Cardiac fibroblast (primary cell): ENCODE data around the gene GOLGA8H.
"Not testable (repeated sequence)": the region's sequence is repeated elsewhere in the genome, so short reads cannot be mapped to it uniquely, and the experiment has no call there.

ENCODE experiments used
- DNase-seq, 2 donors: peaks; one replicate each; pipeline versions ENCODE4 v3.0.0 to v3.0.0-alpha.2; 2010; ENCODE audit warnings: low read depth in 2 of 2
- H3K4me3 ChIP-seq, 2 donors: replicated peaks in 1 of 2; 1 replicate in 1 of 2; 2 replicates in 1 of 2; pipeline ENCODE4 v1.5.1; 2011; ENCODE audit warnings: low read depth in 2 of 2, low read length in 2 of 2, mild to moderate bottlenecking in 2 of 2, moderate library complexity in 1 of 2
- TF ChIP-seq, protein P1 (sequence below): IDR thresholded peaks from one replicate; pipeline ENCODE4 v1.5.1; 2011; ENCODE audit warnings: low read depth, mild to moderate bottlenecking, low read length, inconsistent platforms

Gene GOLGA8H

DNA sequence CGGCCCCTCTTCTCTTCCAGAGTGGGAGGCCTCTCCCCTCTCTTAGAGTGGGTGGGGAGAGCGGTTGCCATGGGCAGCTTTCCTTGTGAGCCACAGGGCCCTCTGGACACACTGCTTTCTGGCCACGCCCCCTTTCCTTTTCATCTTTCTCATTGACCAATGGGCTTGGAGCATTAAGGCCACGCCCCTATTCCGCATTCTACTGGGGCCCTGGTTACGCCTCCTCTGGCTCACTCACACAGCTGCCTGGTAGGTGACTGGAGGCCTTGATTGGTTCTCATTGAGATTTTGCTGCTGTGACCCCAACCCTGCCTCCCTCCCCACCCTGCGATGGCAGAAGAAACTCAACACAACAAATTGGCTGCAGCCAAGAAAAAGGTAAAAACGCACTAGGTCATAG is at the start of gene GOLGA8H:
TSS of gene GOLGA8H (plus strand) at position 233 of the 400 bp plus-strand sequence. CDS start at position 331, 98 bp downstream.
- not testable (repeated sequence) for DNase-seq, H3K4me3 ChIP-seq

DNA sequence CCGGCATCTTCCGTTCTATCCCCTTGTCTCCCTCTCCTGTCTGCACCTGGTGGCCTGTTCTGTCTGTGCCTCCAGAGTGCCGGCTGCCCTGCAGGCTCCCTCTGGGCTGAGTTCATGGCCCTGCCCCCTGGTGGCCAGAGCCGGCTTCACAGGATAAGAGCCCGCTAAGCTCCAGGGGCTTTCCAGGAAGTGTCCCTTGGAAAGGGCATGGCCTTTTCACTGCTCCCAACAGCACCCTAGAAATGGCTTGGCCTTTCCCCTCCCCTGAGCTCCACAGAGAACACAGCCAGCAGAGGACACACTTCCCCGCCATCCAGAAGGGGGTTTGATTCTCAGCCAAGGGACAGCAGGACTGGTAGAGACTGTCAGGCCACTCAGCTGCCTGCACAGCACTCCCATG is 36.9 kb upstream of the GOLGA8H start:
- peak in 1 of 2 donors; percentile 5 for DNase-seq
- not testable (repeated sequence) for H3K4me3 ChIP-seq

DNA sequence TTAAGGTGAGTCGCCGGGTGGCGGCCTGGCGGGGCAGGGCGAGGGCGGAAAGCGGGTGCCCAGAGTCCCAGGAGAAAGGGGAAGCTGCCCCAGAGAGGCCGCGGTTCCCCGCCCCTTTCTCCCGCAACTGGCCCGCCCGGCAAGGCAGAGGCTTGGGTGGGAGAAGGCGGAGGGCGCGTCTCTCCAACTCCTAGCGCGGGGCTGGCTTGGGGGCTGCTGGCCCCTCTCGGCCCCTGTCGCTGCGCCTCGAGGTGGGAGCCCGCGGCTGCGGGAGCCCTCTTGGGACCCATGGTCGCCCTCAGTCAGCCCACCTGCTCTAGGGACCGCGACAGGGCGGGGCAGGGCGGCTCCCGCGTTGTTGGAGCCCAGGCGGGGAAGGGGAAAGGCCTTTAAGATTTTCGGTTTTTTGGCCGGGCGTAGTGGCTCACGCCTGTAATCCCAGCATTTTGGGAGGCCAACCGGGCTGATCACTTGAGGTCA is 30.8 kb upstream of the GOLGA8H start:
- H3K4me3 ChIP-seq: peak overlapping the region; percentile 40 to 47
- not testable (repeated sequence) for DNase-seq

GRCh38 chr15:30579394-30579970 is 24.3 kb upstream of the GOLGA8H start:
- not testable (repeated sequence) for H3K4me3 ChIP-seq, DNase-seq

DNA sequence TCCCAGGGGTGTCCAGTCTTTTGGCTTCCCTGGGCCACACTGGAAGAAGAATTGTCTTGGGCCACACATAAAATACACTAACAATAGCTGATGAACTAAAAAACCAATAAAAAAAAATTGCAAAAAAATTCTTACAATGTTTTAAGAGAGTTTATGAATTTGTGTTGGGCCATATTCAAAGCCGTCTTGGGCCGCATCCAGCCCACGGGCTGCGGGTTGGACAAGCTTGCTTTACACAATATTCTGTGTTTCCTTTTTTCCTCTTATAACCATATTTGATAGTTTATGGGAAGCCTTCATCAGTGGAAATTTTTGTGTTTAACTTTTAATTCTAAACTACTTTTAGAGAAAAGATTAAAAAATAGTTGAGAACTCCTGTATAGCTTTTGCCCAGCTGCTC is 23.1 kb upstream of the GOLGA8H start:
- DNase-seq, H3K4me3 ChIP-seq: not testable (repeated sequence)

- not testable (repeated sequence) for DNase-seq, H3K4me3 ChIP-seq
- TF ChIP-seq, protein P1, sequence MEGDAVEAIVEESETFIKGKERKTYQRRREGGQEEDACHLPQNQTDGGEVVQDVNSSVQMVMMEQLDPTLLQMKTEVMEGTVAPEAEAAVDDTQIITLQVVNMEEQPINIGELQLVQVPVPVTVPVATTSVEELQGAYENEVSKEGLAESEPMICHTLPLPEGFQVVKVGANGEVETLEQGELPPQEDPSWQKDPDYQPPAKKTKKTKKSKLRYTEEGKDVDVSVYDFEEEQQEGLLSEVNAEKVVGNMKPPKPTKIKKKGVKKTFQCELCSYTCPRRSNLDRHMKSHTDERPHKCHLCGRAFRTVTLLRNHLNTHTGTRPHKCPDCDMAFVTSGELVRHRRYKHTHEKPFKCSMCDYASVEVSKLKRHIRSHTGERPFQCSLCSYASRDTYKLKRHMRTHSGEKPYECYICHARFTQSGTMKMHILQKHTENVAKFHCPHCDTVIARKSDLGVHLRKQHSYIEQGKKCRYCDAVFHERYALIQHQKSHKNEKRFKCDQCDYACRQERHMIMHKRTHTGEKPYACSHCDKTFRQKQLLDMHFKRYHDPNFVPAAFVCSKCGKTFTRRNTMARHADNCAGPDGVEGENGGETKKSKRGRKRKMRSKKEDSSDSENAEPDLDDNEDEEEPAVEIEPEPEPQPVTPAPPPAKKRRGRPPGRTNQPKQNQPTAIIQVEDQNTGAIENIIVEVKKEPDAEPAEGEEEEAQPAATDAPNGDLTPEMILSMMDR: peak; percentile 3
These were observed 4.9 kb upstream of the GOLGA8H start for GRCh38 chr15:30598953-30599352.

DNA sequence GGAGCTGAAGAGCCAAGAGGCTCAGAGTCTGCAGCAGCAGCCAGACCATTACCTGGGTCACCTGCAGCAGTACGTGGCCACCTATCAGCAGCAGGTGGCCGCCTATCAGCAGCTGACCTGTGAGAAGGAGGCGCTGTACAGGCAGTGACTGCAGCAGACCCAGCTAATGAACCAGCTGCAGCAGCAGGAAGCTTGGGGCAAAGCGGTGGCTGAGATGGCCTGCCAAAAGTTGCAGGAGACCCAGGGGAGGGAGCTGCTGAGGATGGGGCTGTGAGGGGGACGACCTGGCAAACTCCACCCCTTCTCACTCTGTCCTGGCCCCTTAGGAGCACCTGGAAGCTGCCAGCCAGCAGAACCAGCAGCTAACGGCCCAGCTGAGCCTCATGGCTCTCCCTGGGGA is 8.4 kb downstream of the GOLGA8H start:
- DNase-seq: not testable (repeated sequence)

DNA sequence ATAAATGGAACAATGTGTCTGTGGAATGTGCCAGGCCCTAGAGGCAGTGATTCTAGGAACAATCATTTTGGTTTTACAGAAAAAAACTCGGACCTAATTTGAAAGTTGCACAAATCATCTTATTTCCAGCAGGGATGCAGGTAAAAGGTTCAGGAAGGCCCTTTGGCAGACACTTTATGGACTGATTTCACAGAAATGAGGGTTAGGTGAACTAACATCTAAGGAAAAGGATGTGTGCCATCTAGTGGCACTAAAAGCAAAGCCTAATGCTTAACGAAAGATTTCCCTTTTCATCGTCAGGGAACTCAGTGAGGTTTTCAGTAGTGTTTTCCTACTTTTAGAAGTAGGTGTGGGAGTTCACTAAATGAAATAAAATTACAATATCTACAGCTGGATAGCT is 17.5 kb downstream of the GOLGA8H start:
- peak; percentile 41 to 47 for DNase-seq
- not testable (repeated sequence) for H3K4me3 ChIP-seq

More for the DNA sequence above, 8.4 kb downstream of the GOLGA8H start:
- not testable (repeated sequence) for H3K4me3 ChIP-seq

DNA sequence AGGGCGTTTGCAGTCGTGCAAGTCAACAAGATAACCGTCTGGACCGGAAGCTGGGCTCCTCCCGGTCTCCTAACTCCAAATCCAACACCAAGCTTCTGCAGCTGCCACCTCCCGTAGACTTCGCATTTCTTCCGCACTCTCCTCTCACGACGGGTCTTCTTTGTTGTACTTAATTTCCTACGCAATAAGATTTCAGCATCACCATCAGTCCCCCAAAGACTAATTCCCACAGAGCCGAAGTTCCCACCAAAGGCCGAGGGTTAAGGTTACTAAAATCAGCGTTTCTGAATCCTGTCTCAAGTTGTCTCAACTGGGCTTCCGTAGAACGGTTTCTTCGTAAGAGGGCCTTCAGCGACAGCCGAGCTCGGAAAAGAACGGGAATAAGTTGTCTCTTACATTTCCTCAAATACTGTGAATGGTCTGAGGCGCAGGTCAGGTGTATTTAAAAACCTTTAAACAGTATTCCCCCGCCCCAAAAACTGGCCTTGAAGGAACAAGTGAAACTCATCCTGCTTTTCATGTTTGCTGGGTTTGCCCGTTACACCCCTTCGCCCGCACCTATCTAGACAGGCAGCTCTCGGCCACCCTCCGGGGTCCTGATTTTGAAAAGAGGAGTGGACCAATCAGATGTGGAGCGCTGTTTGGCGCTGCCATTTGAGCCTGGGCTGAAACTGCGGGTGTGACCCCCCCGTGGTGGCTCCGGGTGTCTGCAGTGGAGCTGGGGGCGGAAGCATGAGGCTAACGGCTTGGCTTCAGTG is 21.8 kb downstream of the GOLGA8H start, which contains the start of gene ARHGAP11B:
TSS of gene ARHGAP11B (plus strand) at position 693 of the 758 bp plus-strand sequence.
- peak; percentile 98 to 100 for DNase-seq
- H3K4me3 ChIP-seq: peak within 1 kb of the TSS; percentile 56 to 71

DNA sequence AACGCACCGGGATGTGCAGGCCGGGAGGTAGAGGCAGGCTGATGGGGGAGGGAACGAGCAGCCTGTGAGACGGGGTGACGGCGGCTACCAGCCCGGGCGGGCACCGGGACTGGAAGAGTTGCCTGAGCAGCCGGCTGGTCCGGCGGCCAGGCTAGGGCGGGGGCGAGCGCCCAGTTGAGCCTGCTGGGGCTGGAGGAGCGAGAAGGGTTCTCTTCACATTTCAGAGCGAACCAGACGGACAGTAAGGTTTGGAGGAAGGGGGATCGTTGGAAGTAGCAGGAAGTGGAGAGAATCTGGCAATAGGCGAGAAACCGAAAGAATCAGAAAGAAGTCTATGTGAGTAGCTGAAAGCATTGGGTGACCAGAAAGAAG is 22.4 kb downstream of the GOLGA8H start:
- DNase-seq: peak; percentile 17 to 34
- peak overlapping the region; percentile 56 to 71 for H3K4me3 ChIP-seq

GRCh38 chr15:30626632-30627031 is 22.8 kb downstream of the GOLGA8H start:
- DNase-seq: peak in 1 of 2 donors; percentile 10

DNA sequence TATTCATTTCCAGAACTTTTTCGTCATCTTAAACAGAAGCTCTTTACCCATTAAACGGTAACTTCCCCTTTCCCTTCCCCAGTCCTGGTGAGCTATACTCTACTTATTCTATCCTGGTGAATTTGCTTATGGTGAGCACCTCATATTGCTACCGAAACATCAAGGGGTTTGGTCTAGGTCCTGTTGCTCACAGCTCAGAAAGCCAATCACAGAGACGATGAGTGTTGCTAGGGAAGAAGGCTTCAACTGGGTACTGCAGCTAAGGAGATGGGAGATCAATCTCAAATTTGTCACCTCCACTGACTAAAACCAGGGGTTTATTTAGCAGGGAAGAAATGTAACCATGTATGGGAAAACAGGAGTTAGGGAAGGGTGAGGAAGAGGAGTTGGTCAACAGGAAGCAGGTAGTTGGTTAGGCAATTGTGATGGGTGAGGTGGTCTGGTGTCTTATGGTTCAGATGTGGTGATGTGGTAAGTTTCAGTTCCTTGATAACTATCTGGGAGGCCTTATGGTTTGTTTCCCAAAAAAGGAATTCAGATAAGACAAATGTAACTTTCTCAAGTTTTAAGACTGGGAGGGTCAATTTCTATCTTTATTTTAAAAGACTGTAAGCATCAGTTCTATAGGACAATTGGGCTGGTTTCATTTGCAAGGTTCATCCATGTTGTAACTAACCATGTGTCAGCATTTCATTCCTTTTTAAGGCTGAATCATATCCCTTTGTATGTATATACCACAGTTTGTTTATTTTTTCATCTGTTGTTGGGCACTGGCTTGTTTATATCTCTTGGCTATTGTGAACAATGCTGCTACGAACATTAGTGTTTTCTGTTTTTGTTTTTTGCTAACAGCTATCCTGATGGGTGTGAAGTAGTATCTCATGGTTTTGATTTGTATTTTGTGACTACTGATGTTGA is 46.4 kb downstream of the GOLGA8H start:
- DNase-seq: peak; percentile 7 to 70
- TF ChIP-seq, protein P1: no peak
- H3K4me3 ChIP-seq: no peak overlapping the region

More at GRCh38 chr15:30626632-30627031, 22.8 kb downstream of the GOLGA8H start:
- H3K4me3 ChIP-seq: peak overlapping the region; percentile 56 to 71
